Mucosa of rectum (tissue), 2 donors: ENCODE measurements around the gene TAOK1.
A peak's percentile ranks its signal among the peaks of the same experiment; 100 is the strongest.

Source experiments
- H3K27ac ChIP-seq, 2 donors: one replicate each; pipeline ENCODE4 v1.7.0; 2013; ENCODE audit warnings: inconsistent platforms in 2 of 2, low read depth in 2 of 2, low read length in 2 of 2
- H3K27me3 ChIP-seq, 2 donors: one replicate each; pipeline ENCODE4 v1.7.0; 2013; ENCODE audit warnings: low read length in 2 of 2; ENCODE audit not compliant: control insufficient read depth in 2 of 2, insufficient read depth in 2 of 2
- H3K36me3 ChIP-seq, 2 donors: one replicate each; pipeline ENCODE4 v1.7.0; 2013; ENCODE audit warnings: low read length in 2 of 2; ENCODE audit not compliant: control insufficient read depth in 2 of 2, insufficient read depth in 2 of 2
- H3K4me1 ChIP-seq, 2 donors: one replicate each; pipeline ENCODE4 v1.7.0; 2013; ENCODE audit warnings: low read length in 2 of 2, mild to moderate bottlenecking in 1 of 2; ENCODE audit not compliant: control insufficient read depth in 2 of 2, insufficient read depth in 2 of 2
- H3K4me3 ChIP-seq, 2 donors: one replicate each; pipeline ENCODE4 v1.7.0; 2013; ENCODE audit warnings: low read length in 2 of 2
- H3K9ac ChIP-seq, 2 donors: one replicate each; pipeline ENCODE4 v1.7.0; 2013; ENCODE audit warnings: low read length in 2 of 2, low read depth in 1 of 2, mild to moderate bottlenecking in 1 of 2
- H3K9me3 ChIP-seq, 2 donors: one replicate each; pipeline ENCODE4 v1.7.0; 2013; ENCODE audit warnings: low read length in 2 of 2; ENCODE audit not compliant: control insufficient read depth in 2 of 2
- donor health status: healthy.
- donor health status: Normal muscosa, but diverticular disease.

Gene TAOK1

GRCh38 chr17:29566473-29567303 lies 176.5 kb downstream of the TAOK1 start, which contains the start of gene ABHD15:
TSS of gene ABHD15 (minus strand) at chr17:29567037. CDS start at chr17:29566966, 71 bp downstream.
- no peaks in the 10 kb centered on the region for H3K27me3 ChIP-seq
- peaks cover 27 to 38% of the 10 kb centered on the region in 2 donors for H3K4me1 ChIP-seq
- no peaks in the 10 kb centered on the region for H3K9me3 ChIP-seq
- H3K36me3 ChIP-seq: peaks cover 5 to 17% of the 10 kb centered on the region in 2 donors
- peak within 1 kb of the TSS; percentile 80 to 92 for H3K9ac ChIP-seq
- H3K27ac ChIP-seq: peak within 1 kb of the TSS; percentile 87 to 97
- H3K4me3 ChIP-seq: peak within 1 kb of the TSS; percentile 82 to 90

- H3K9ac ChIP-seq: peak overlapping the region; percentile 74 to 92
- peak overlapping the region; percentile 82 to 90 for H3K4me3 ChIP-seq
- no peaks in the 10 kb centered on the region for H3K9me3 ChIP-seq
- peak overlapping the region; percentile 87 to 97 for H3K27ac ChIP-seq
- no peaks in the 10 kb centered on the region for H3K27me3 ChIP-seq
- H3K36me3 ChIP-seq: peaks cover under 1 to 12% of the 10 kb centered on the region in 2 donors
- peaks cover 29 to 32% of the 10 kb centered on the region in 2 donors for H3K4me1 ChIP-seq
These were observed 177.1 kb downstream of the TAOK1 start for GRCh38 chr17:29567304-29567553.

GRCh38 chr17:29567554-29568330 lies 177.6 kb downstream of the TAOK1 start:
- Histone ChIP-seq H3K27me3 (no peaks in the 10 kb centered on the region), H3K4me1 (peaks cover 29 to 31% of the 10 kb centered on the region in 2 donors), H3K9ac (peak overlapping the region; percentile 74 to 92), H3K36me3 (peaks cover 0 to 7% of the 10 kb centered on the region in 2 donors), H3K4me3 (peak overlapping the region; percentile 82 to 90), H3K9me3 (no peaks in the 10 kb centered on the region), H3K27ac (peak overlapping the region; percentile 87 to 97)

- H3K4me3 ChIP-seq: peak within 1 kb of the TSS; percentile 82 to 90
- H3K27ac ChIP-seq: peak within 1 kb of the TSS; percentile 87 to 97
- H3K9me3 ChIP-seq: no peaks in the 10 kb centered on the region
- no peaks in the 10 kb centered on the region for H3K27me3 ChIP-seq
- H3K4me1 ChIP-seq: peaks cover 29 to 34% of the 10 kb centered on the region in 2 donors
- peak within 1 kb of the TSS; percentile 76 to 92 for H3K9ac ChIP-seq
- peaks cover 3 to 5% of the 10 kb centered on the region in 2 donors for H3K36me3 ChIP-seq
These were observed 178.4 kb downstream of the TAOK1 start, which contains the start of gene TP53I13 for GRCh38 chr17:29568331-29569244. TSS of gene TP53I13 (plus strand) at chr17:29568701. CDS start at chr17:29568759, 58 bp downstream.

- Histone ChIP-seq H3K36me3 (peaks cover 3 to 5% of the 10 kb centered on the region in 2 donors), H3K27ac (peak overlapping the region; percentile 87 to 97), H3K9ac (peak overlapping the region; percentile 76 to 81), H3K27me3 (no peaks in the 10 kb centered on the region), H3K9me3 (no peaks in the 10 kb centered on the region), H3K4me1 (peaks cover 32 to 41% of the 10 kb centered on the region in 2 donors), H3K4me3 (peak overlapping the region; percentile 70 to 80)
These were observed 179.2 kb downstream of the TAOK1 start for GRCh38 chr17:29569245-29569950.

GRCh38 chr17:29570521-29570920 lies 180.4 kb downstream of the TAOK1 start:
- Histone ChIP-seq H3K27me3 (no peaks in the 10 kb centered on the region), H3K9me3 (no peaks in the 10 kb centered on the region), H3K36me3 (peaks cover 3 to 12% of the 10 kb centered on the region in 2 donors), H3K27ac (no peak overlapping the region), H3K4me3 (no peak overlapping the region), H3K4me1 (peaks cover 30 to 41% of the 10 kb centered on the region in 2 donors), H3K9ac (no peak overlapping the region)

GRCh38 chr17:29571486-29571882 lies 181.3 kb downstream of the TAOK1 start:
- Histone ChIP-seq H3K9ac (no peak overlapping the region), H3K4me3 (no peak overlapping the region), H3K27ac (no peak overlapping the region), H3K27me3 (no peaks in the 10 kb centered on the region), H3K4me1 (peaks cover 24 to 32% of the 10 kb centered on the region in 2 donors), H3K36me3 (peaks cover 13 to 22% of the 10 kb centered on the region in 2 donors), H3K9me3 (no peaks in the 10 kb centered on the region)

- Histone ChIP-seq H3K9ac (no peak overlapping the region), H3K36me3 (peaks cover 19 to 28% of the 10 kb centered on the region in 2 donors), H3K9me3 (no peaks in the 10 kb centered on the region), H3K4me3 (no peak overlapping the region), H3K27me3 (no peaks in the 10 kb centered on the region), H3K27ac (no peak overlapping the region), H3K4me1 (peaks cover 24 to 31% of the 10 kb centered on the region in 2 donors)
These were observed 181.9 kb downstream of the TAOK1 start for GRCh38 chr17:29571883-29572681.
